Measurements from ENCODE around the gene HEMK1. TPM values are rescaled to one million over a fixed set of nuclear protein-coding genes. Genes with fewer than 3 reads are reported as not detected.

HEMK1 gene
- total RNA-seq, 2 experiments from 2014 or later, result 12.4 to 14.6 TPM

- intact Hi-C loops (cut with DNase I, micrococcal nuclease), result loop anchor here in 1 of 2 experiments (10.0 kb wide), 1 partner anchor 274 kb away; the partner anchor contains the start of gene LSMEM2
- CTCF ChIA-PET, result interaction anchor here (0.6 kb wide), 1 partner anchor 202 kb away, joined by 3 read pairs; no protein-coding TSS in a partner anchor
Measured at GRCh38 chr3:50549226-50549625, 20.1 kb upstream of the HEMK1 start.

GRCh38 chr3:50550079-50550736 lies 19.1 kb upstream of the HEMK1 start:
- H3K4me1 Mint-ChIP-seq (ENCODE audit: low read depth), result no peaks in the 10 kb centered on the region

More at GRCh38 chr3:50549226-50549625, 20.1 kb upstream of the HEMK1 start:
- H3K27me3 ChIP-seq (ENCODE audit: control insufficient read depth in 1 of 2, insufficient read depth in 2 of 2, low read length in 2 of 2), result no peaks in the 10 kb centered on the region
- peaks cover 0 to 4% of the 10 kb centered on the region in 2 experiments for H3K9me3 ChIP-seq (ENCODE audit: control insufficient read depth in 1 of 2, insufficient read depth in 1 of 2, low read length in 2 of 2)
- ATAC-seq (ENCODE audit: poor library complexity) (no peak), DNase-seq (no peak)
- Mint-ChIP-seq H3K4me3 (no peak overlapping the region), H3K36me3 (ENCODE audit: low read depth) (no peaks in the 10 kb centered on the region), H3K27ac (no peak overlapping the region), H3K27me3 (no peaks in the 10 kb centered on the region), H3K9me3 (no peaks in the 10 kb centered on the region), H3K4me1 (ENCODE audit: low read depth) (no peaks in the 10 kb centered on the region)
- no peak overlapping the region for H3K27ac ChIP-seq (ENCODE audit: low read depth in 1 of 2, low read length in 2 of 2)
- H3K4me3 ChIP-seq (ENCODE audit: low read length), result no peak overlapping the region
- TF ChIP-seq CTCF (IDR thresholded peaks at IDR 0.05), result no peak
- H3K36me3 ChIP-seq (ENCODE audit: insufficient read depth, low read length), result no peaks in the 10 kb centered on the region
- POLR2A ChIA-PET, result no interaction called here
- peaks cover 5% of the 10 kb centered on the region for H3K4me1 ChIP-seq (ENCODE audit: insufficient read depth, low read length)

GRCh38 chr3:50551054-50551659 lies 18.2 kb upstream of the HEMK1 start:
- Mint-ChIP-seq H3K27me3 (no peaks in the 10 kb centered on the region), H3K4me3 (no peak overlapping the region), H3K4me1 (ENCODE audit: low read depth) (no peaks in the 10 kb centered on the region), H3K9me3 (no peaks in the 10 kb centered on the region), H3K36me3 (ENCODE audit: low read depth) (no peaks in the 10 kb centered on the region), H3K27ac (no peak overlapping the region)
- no peak overlapping the region for H3K4me3 ChIP-seq (ENCODE audit: low read length)
- H3K27me3 ChIP-seq (ENCODE audit: control insufficient read depth in 1 of 2, insufficient read depth in 2 of 2, low read length in 2 of 2), result no peaks in the 10 kb centered on the region
- DNase-seq, result no peak
- intact Hi-C loops (cut with DNase I, micrococcal nuclease), result no loop called here
- peaks cover 5% of the 10 kb centered on the region for H3K4me1 ChIP-seq (ENCODE audit: insufficient read depth, low read length)
- no peak for TF ChIP-seq CTCF (IDR thresholded peaks at IDR 0.05)
- no peaks in the 10 kb centered on the region for H3K36me3 ChIP-seq (ENCODE audit: insufficient read depth, low read length)
- ATAC-seq (ENCODE audit: poor library complexity), result no peak
- ChIA-PET CTCF (no interaction called here), POLR2A (interaction anchor here (0.6 kb wide), 1 partner anchor 16 kb away, joined by 3 read pairs; the partner anchor contains the start of gene C3orf18)
- H3K27ac ChIP-seq (ENCODE audit: low read depth in 1 of 2, low read length in 2 of 2), result no peak overlapping the region
- peaks cover 0 to 4% of the 10 kb centered on the region in 2 experiments for H3K9me3 ChIP-seq (ENCODE audit: control insufficient read depth in 1 of 2, insufficient read depth in 1 of 2, low read length in 2 of 2)

More at GRCh38 chr3:50550079-50550736, 19.1 kb upstream of the HEMK1 start:
- no peak overlapping the region for H3K4me3 Mint-ChIP-seq
- TF ChIP-seq CTCF (IDR thresholded peaks at IDR 0.05), result peak; percentile 85
- no peaks in the 10 kb centered on the region for H3K27me3 Mint-ChIP-seq
- no peak overlapping the region for H3K27ac Mint-ChIP-seq
- peak; percentile 83 for ATAC-seq (ENCODE audit: poor library complexity)
- Histone ChIP-seq H3K4me3 (ENCODE audit: low read length) (no peak overlapping the region), H3K36me3 (ENCODE audit: insufficient read depth, low read length) (no peaks in the 10 kb centered on the region), H3K27ac (ENCODE audit: low read depth in 1 of 2, low read length in 2 of 2) (no peak overlapping the region), H3K4me1 (ENCODE audit: insufficient read depth, low read length) (peaks cover 5% of the 10 kb centered on the region), H3K9me3 (ENCODE audit: control insufficient read depth in 1 of 2, insufficient read depth in 1 of 2, low read length in 2 of 2) (peaks cover 0 to 4% of the 10 kb centered on the region in 2 experiments), H3K27me3 (ENCODE audit: control insufficient read depth in 1 of 2, insufficient read depth in 2 of 2, low read length in 2 of 2) (no peaks in the 10 kb centered on the region)
- H3K36me3 Mint-ChIP-seq (ENCODE audit: low read depth), result no peaks in the 10 kb centered on the region
- CTCF ChIA-PET, result no interaction called here
- H3K9me3 Mint-ChIP-seq, result no peaks in the 10 kb centered on the region
- DNase-seq, result peak; percentile 37 to 75 (median 56)
- POLR2A ChIA-PET, result no interaction called here
- intact Hi-C loops (cut with DNase I, micrococcal nuclease), result loop anchor here in 1 of 2 experiments (1.0 kb wide), 1 partner anchor 114 kb away; no protein-coding TSS in a partner anchor

All from CD4-positive, alpha-beta T cell (primary cell).